ENCODE measurements around the gene IL18R1.
"Not testable (repeated sequence)": the region's sequence is repeated elsewhere in the genome, so short reads cannot be mapped to it uniquely, and the experiment has no call there.

Gene IL18R1

GRCh38 chr2:102355526-102356380, at the start of gene IL18R1:
Gene IL18R1, plus strand, starts transcription at chr2:102355796. Its CDS starts 6,865 bp downstream, at chr2:102362661.
- DNase-seq, result peak; percentile 27 to 68

- DNase-seq, result no peak
These were observed 49.5 kb upstream of the IL18R1 start for GRCh38 chr2:102306125-102306524.

- no peak for DNase-seq
These were observed 44.5 kb upstream of the IL18R1 start, which contains the start of gene IL1RL1 for GRCh38 chr2:102310964-102311640. Gene IL1RL1, plus strand, starts transcription at chr2:102311563. Its CDS starts 26,702 bp downstream, at chr2:102338265.

- no peak for DNase-seq
These were observed 42.6 kb upstream of the IL18R1 start for GRCh38 chr2:102313025-102313424.

GRCh38 chr2:102313471-102313870, 42.1 kb upstream of the IL18R1 start:
- DNase-seq, result no peak

- no peak for DNase-seq
These were observed 41.6 kb upstream of the IL18R1 start for GRCh38 chr2:102313950-102314349.

- DNase-seq, result no peak
These were observed 39.7 kb upstream of the IL18R1 start for GRCh38 chr2:102315921-102316320.

GRCh38 chr2:102317715-102318114, 37.9 kb upstream of the IL18R1 start:
- no peak for DNase-seq

GRCh38 chr2:102318437-102318836, 37.2 kb upstream of the IL18R1 start:
- DNase-seq, result no peak

- no peak for DNase-seq
These were observed 33.5 kb upstream of the IL18R1 start for GRCh38 chr2:102321941-102322719.

GRCh38 chr2:102324914-102325313, 30.7 kb upstream of the IL18R1 start:
- DNase-seq, result not testable (repeated sequence)

GRCh38 chr2:102331311-102331980, 24.1 kb upstream of the IL18R1 start:
- no peak for DNase-seq

- DNase-seq, result no peak
These were observed 21.1 kb upstream of the IL18R1 start for GRCh38 chr2:102334486-102334885.

GRCh38 chr2:102335871-102336366, 19.7 kb upstream of the IL18R1 start:
- DNase-seq, result no peak

- DNase-seq, result no peak
These were observed 19.1 kb upstream of the IL18R1 start for GRCh38 chr2:102336502-102336945.

GRCh38 chr2:102337012-102337411, 18.6 kb upstream of the IL18R1 start:
- no peak for DNase-seq

GRCh38 chr2:102337481-102338386, 17.9 kb upstream of the IL18R1 start:
- DNase-seq, result no peak

- no peak for DNase-seq
These were observed 14.8 kb upstream of the IL18R1 start for GRCh38 chr2:102340778-102341177.

- no peak for DNase-seq
These were observed 12.7 kb upstream of the IL18R1 start for GRCh38 chr2:102342888-102343287.

- no peak for DNase-seq
These were observed 11.2 kb upstream of the IL18R1 start for GRCh38 chr2:102344397-102344796.

- DNase-seq, result no peak
These were observed 10.2 kb upstream of the IL18R1 start for GRCh38 chr2:102345329-102345920.
